ENCODE results near the gene OSGEPL1. TPM values are rescaled to one million over a fixed set of nuclear protein-coding genes. Genes with fewer than 3 reads are reported as not detected.
A peak's percentile ranks its signal among the peaks of the same experiment; 100 is the strongest.

Gene OSGEPL1
- total RNA-seq = 10 to 100 TPM in 1 of 6 donors, 1 to 10 TPM in 5; 3.6 to 14.5 (median 5.4) TPM

- WGBS, 2 donors = 1% methylated on average over 19 to 33 of the region's 33 CpGs
- DNase-seq (peak; percentile 76 to 95), ATAC-seq (ENCODE audit: low FRiP score in 2 of 2) (peak; percentile 98)
- H3K27me3 ChIP-seq = no peaks in the 10 kb centered on the region
- H3K36me3 ChIP-seq = peaks cover 0 to 7% (median 2%) of the 10 kb centered on the region in 4 donors
- H3K4me3 ChIP-seq = peak within 1 kb of the TSS; percentile 71 to 97 (median 86)
- no peaks in the 10 kb centered on the region for H3K9me3 ChIP-seq
- peak within 1 kb of the TSS; percentile 81 to 88 (median 84) for H3K27ac ChIP-seq
- H3K4me1 ChIP-seq = peaks cover 11 to 20% (median 12%) of the 10 kb centered on the region in 4 donors
- TF ChIP-seq POLR2A (IDR thresholded peaks at IDR 0.05) (peak in 2 of 4 donors; percentile 23 to 57), POLR2AphosphoS5 (IDR thresholded peaks at IDR 0.05) (peak in 1 of 2 donors; percentile 65), EP300 (IDR thresholded peaks at IDR 0.05) (no peak), CTCF (IDR thresholded peaks at IDR 0.05) (peak; percentile 11 to 31 (median 18))
Observed at GRCh38 chr2:189762551-189763298, at the start of gene OSGEPL1. OSGEPL1 (minus strand) TSS chr2:189762792; CDS start chr2:189761640, 1,152 bp downstream.

DNA sequence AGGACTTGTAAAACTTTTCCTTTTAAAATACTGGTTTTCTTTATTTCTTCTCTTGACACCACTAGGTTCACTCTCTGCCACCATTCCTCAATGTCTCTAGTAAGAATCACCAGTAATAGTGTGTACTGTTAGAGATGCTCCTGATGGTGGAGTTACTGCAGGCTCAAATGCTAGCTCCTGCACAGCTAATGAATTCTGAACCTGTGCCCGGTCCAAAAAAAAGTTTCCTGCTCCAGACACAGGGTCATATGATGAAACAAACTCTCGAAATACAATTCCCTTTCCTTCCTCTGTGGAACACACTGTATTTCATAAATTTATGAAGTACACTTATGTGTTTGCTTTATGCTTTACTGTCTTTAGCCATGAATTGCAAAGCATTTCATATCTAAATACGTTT is 40.8 kb upstream of the OSGEPL1 start:
- Histone ChIP-seq H3K9me3 (no peaks in the 10 kb centered on the region), H3K4me1 (peaks cover 0 to 5% (median 0%) of the 10 kb centered on the region in 4 donors), H3K27me3 (no peaks in the 10 kb centered on the region), H3K4me3 (no peak overlapping the region), H3K27ac (no peak overlapping the region), H3K36me3 (peaks cover 0 to 16% (median 1%) of the 10 kb centered on the region in 4 donors)
- ATAC-seq (ENCODE audit: low FRiP score in 2 of 2) (no peak), DNase-seq (no peak)
- 75 to 84% methylated on average over 3 of the region's 3 CpGs for WGBS, 2 donors
- TF ChIP-seq CTCF (IDR thresholded peaks at IDR 0.05) (no peak), EP300 (IDR thresholded peaks at IDR 0.05) (no peak), POLR2A (IDR thresholded peaks at IDR 0.05) (no peak), POLR2AphosphoS5 (IDR thresholded peaks at IDR 0.05) (no peak)

- Histone ChIP-seq H3K27me3 (no peaks in the 10 kb centered on the region), H3K27ac (no peak overlapping the region), H3K4me3 (no peak overlapping the region), H3K36me3 (peaks cover 0 to 16% (median 1%) of the 10 kb centered on the region in 4 donors), H3K4me1 (peaks cover 0 to 5% (median 0%) of the 10 kb centered on the region in 4 donors), H3K9me3 (no peaks in the 10 kb centered on the region)
- no peak for ATAC-seq (ENCODE audit: low FRiP score in 2 of 2)
- 88 to 92% methylated on average over 2 of the region's 2 CpGs for WGBS, 2 donors
- TF ChIP-seq EP300 (IDR thresholded peaks at IDR 0.05) (no peak), POLR2A (IDR thresholded peaks at IDR 0.05) (no peak), CTCF (IDR thresholded peaks at IDR 0.05) (no peak), POLR2AphosphoS5 (IDR thresholded peaks at IDR 0.05) (no peak)
- no peak for DNase-seq
Observed at GRCh38 chr2:189802396-189802912, 39.9 kb upstream of the OSGEPL1 start.

GRCh38 chr2:189799531-189799930 is 36.9 kb upstream of the OSGEPL1 start:
- H3K4me3 ChIP-seq = no peak overlapping the region
- no peaks in the 10 kb centered on the region for H3K9me3 ChIP-seq
- H3K4me1 ChIP-seq = peaks cover 0 to 5% (median 0%) of the 10 kb centered on the region in 4 donors
- ATAC-seq (ENCODE audit: low FRiP score in 2 of 2) (no peak), DNase-seq (no peak)
- H3K27ac ChIP-seq = no peak overlapping the region
- no peaks in the 10 kb centered on the region for H3K27me3 ChIP-seq
- H3K36me3 ChIP-seq = peaks cover 0 to 14% (median 8%) of the 10 kb centered on the region in 4 donors
- no peak for TF ChIP-seq EP300 (IDR thresholded peaks at IDR 0.05)
- no peak for TF ChIP-seq CTCF (IDR thresholded peaks at IDR 0.05)
- TF ChIP-seq POLR2A (IDR thresholded peaks at IDR 0.05) = no peak
- no peak for TF ChIP-seq POLR2AphosphoS5 (IDR thresholded peaks at IDR 0.05)
- 79 to 84% methylated on average over 2 of the region's 2 CpGs for WGBS, 2 donors
